HG03565 (cell line): ENCODE measurements around the gene GRIK4.

ENCODE experiments used
- ATAC-seq: cut with Tn5 transposase; IDR thresholded peaks from one replicate; pipeline ENCODE4 v1.9.1; 2021; ENCODE audit warnings: mild to moderate bottlenecking, moderate library complexity; ENCODE audit not compliant: unreplicated experiment

The GRIK4 gene

GRCh38 chr11:120696597-120697218 lies 185.2 kb downstream of the GRIK4 start:
- ATAC-seq = no peak

GRCh38 chr11:120698918-120699317 lies 187.4 kb downstream of the GRIK4 start:
- ATAC-seq = no peak

- peak; percentile 46 for ATAC-seq
Measured at GRCh38 chr11:120702656-120703055, 191.1 kb downstream of the GRIK4 start.

- no peak for ATAC-seq
Measured at GRCh38 chr11:120703358-120704152, 192.0 kb downstream of the GRIK4 start.

- no peak for ATAC-seq
Measured at GRCh38 chr11:120704256-120704750, 192.8 kb downstream of the GRIK4 start.

GRCh38 chr11:120706257-120706656 lies 194.7 kb downstream of the GRIK4 start:
- no peak for ATAC-seq

GRCh38 chr11:120707098-120707497 lies 195.6 kb downstream of the GRIK4 start:
- ATAC-seq = no peak

GRCh38 chr11:120707663-120708062 lies 196.1 kb downstream of the GRIK4 start:
- ATAC-seq = no peak

GRCh38 chr11:120708511-120709183 lies 197.1 kb downstream of the GRIK4 start:
- ATAC-seq = no peak

- peak; percentile 88 for ATAC-seq
Measured at GRCh38 chr11:120709808-120710207, 198.3 kb downstream of the GRIK4 start.

GRCh38 chr11:120710354-120711131 lies 199.0 kb downstream of the GRIK4 start:
- peak; percentile 4 for ATAC-seq

- no peak for ATAC-seq
Measured at GRCh38 chr11:120712014-120712413, 200.5 kb downstream of the GRIK4 start.

- ATAC-seq = no peak
Measured at GRCh38 chr11:120712881-120713280, 201.3 kb downstream of the GRIK4 start.

GRCh38 chr11:120713296-120713695 lies 201.7 kb downstream of the GRIK4 start:
- ATAC-seq = no peak

- ATAC-seq = no peak
Measured at GRCh38 chr11:120714438-120714837, 202.9 kb downstream of the GRIK4 start.

GRCh38 chr11:120715239-120715638 lies 203.7 kb downstream of the GRIK4 start:
- ATAC-seq = no peak

- ATAC-seq = no peak
Measured at GRCh38 chr11:120717042-120717441, 205.5 kb downstream of the GRIK4 start.

- ATAC-seq = no peak
Measured at GRCh38 chr11:120717623-120718022, 206.1 kb downstream of the GRIK4 start.

- ATAC-seq = no peak
Measured at GRCh38 chr11:120718171-120718570, 206.6 kb downstream of the GRIK4 start.

GRCh38 chr11:120719348-120719747 lies 207.8 kb downstream of the GRIK4 start:
- ATAC-seq = no peak

- no peak for ATAC-seq
Measured at GRCh38 chr11:120720760-120721159, 209.2 kb downstream of the GRIK4 start.
